Progenitor cell of endocrine pancreas (in vitro differentiated cells): ENCODE measurements around the gene TEDC1. TPM values are rescaled to one million over a fixed set of nuclear protein-coding genes. Genes with fewer than 3 reads are reported as not detected.

Source experiments
- DNase-seq: peaks from one replicate; pipeline ENCODE4 v3.0.0; 2021; ENCODE audit warnings: low spot score; ENCODE audit not compliant: unreplicated experiment
- H3K27ac Mint-ChIP-seq: 2 replicates; pipeline ENCODE4 v1.8.0; 2021; ENCODE audit warnings: mild to moderate bottlenecking, moderate library complexity, mixed read lengths
- H3K27me3 Mint-ChIP-seq: 2 replicates; pipeline ENCODE4 v1.8.0; 2021; ENCODE audit warnings: mixed read lengths
- H3K36me3 Mint-ChIP-seq: 2 replicates; pipeline ENCODE4 v1.8.0; 2022; ENCODE audit warnings: mixed read lengths; ENCODE audit not compliant: insufficient read depth
- H3K4me1 Mint-ChIP-seq: 2 replicates; pipeline ENCODE4 v1.8.0; 2021; ENCODE audit warnings: low read depth, mixed read lengths
- H3K4me3 Mint-ChIP-seq: 2 replicates; pipeline ENCODE4 v1.8.0; 2021; ENCODE audit warnings: low read depth, mild to moderate bottlenecking, moderate library complexity, mixed read lengths
- H3K9me3 Mint-ChIP-seq: 2 replicates; pipeline ENCODE4 v1.8.0; 2021; ENCODE audit warnings: low read depth, mixed read lengths
- total RNA-seq: library from RNA; stranded (reverse); gene quantifications from 2 replicates; pipeline ENCODE4 v1.2.1, GENCODE V29; 2021
- TF ChIP-seq, protein P1 (sequence below): fragments of 200-600 bp; sonication (generic); IDR thresholded peaks from one replicate; pipeline ENCODE4 v1.5.0; 2021; ENCODE audit warnings: antibody characterized with exemption, mild to moderate bottlenecking; ENCODE audit not compliant: unreplicated experiment

The TEDC1 gene
- total RNA-seq, 1 donor from 2014 or later = 20.5 TPM

DNA sequence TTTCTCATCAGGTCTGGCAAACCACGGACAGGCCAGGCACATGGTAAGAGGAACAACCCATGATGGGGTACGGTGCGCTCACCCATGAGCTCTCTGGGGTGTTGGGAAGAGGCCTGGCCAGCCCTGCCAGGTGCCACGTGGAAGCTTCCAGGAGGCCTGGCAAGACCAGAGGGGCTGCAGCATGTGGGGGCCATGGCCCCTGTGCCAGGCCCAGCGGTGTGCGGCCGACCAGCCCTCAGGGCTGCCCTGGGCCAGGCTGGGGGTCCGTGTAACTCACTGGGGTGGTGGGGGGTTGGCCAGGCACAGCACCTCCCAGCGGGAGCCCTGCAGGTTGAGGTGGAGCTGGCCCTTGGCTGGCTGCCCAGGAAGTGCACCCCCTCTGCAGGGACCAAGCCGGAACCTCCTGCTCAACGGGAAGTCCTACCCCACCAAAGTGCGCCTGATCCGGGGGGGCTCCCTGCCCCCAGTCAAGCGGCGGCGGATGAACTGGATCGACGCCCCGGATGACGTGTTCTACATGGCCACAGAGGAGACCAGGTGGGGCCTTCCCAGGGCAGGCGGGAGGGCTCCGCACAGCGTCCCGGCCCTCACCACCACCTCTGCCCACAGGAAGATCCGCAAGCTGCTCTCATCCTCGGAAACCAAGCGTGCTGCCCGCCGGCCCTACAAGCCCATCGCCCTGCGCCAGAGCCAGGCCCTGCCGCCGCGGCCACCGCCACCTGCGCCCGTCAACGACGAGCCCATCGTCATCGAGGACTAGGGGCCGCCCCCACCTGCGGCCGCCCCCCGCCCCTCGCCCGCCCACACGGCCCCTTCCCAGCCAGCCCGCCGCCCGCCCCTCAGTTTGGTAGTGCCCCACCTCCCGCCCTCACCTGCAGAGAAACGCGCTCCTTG, 21.3 kb upstream of the TEDC1 start:
- H3K9me3 Mint-ChIP-seq = no peaks in the 10 kb centered on the region
- no peaks in the 10 kb centered on the region for H3K27me3 Mint-ChIP-seq
- H3K4me3 Mint-ChIP-seq = no peak overlapping the region
- TF ChIP-seq, protein P1, sequence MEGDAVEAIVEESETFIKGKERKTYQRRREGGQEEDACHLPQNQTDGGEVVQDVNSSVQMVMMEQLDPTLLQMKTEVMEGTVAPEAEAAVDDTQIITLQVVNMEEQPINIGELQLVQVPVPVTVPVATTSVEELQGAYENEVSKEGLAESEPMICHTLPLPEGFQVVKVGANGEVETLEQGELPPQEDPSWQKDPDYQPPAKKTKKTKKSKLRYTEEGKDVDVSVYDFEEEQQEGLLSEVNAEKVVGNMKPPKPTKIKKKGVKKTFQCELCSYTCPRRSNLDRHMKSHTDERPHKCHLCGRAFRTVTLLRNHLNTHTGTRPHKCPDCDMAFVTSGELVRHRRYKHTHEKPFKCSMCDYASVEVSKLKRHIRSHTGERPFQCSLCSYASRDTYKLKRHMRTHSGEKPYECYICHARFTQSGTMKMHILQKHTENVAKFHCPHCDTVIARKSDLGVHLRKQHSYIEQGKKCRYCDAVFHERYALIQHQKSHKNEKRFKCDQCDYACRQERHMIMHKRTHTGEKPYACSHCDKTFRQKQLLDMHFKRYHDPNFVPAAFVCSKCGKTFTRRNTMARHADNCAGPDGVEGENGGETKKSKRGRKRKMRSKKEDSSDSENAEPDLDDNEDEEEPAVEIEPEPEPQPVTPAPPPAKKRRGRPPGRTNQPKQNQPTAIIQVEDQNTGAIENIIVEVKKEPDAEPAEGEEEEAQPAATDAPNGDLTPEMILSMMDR = no peak
- H3K36me3 Mint-ChIP-seq = peaks cover 1% of the 10 kb centered on the region
- H3K4me1 Mint-ChIP-seq = no peaks in the 10 kb centered on the region
- DNase-seq = no peak
- H3K27ac Mint-ChIP-seq = no peak overlapping the region

DNA sequence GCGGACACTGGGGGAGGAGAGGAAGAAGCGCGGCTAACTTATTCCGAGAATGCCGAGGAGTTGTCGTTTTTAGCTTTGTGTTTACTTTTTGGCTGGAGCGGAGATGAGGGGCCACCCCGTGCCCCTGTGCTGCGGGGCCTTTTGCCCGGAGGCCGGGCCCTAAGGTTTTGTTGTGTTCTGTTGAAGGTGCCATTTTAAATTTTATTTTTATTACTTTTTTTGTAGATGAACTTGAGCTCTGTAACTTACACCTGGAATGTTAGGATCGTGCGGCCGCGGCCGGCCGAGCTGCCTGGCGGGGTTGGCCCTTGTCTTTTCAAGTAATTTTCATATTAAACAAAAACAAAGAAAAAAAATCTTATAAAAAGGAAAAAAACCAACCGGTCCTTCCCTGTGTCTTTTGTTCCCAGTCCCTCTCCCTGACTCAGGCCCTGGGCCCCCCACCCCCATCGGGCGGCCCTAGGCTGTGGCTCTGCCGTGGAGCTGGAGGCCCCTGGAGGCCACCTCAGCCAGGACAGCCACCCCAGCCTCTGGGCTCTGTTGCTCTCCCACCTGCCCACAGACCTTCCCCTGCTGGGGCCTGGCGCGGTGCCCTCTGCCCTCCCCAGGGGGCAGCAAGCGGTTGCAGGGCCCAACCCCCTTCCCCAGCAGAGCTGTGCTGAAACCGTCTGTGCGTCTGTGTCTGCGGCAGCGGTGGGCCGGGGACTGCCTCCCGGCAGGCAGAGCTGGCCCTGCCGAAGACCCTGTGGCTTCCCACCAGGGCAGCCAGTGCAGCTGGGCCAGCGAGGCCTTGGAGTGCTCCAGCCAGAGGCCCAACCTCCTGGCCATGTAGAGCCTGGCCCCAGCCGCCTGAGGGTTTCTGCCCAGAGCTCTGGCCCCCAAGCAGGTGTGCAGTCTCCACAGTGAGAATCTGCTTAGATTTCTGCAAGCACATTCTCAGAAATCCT, 20.4 kb upstream of the TEDC1 start:
- Mint-ChIP-seq H3K4me1 (no peaks in the 10 kb centered on the region), H3K27me3 (no peaks in the 10 kb centered on the region), H3K36me3 (peaks cover 1% of the 10 kb centered on the region), H3K27ac (no peak overlapping the region), H3K9me3 (no peaks in the 10 kb centered on the region), H3K4me3 (no peak overlapping the region)
- DNase-seq = no peak
- TF ChIP-seq, protein P1 = no peak

DNA sequence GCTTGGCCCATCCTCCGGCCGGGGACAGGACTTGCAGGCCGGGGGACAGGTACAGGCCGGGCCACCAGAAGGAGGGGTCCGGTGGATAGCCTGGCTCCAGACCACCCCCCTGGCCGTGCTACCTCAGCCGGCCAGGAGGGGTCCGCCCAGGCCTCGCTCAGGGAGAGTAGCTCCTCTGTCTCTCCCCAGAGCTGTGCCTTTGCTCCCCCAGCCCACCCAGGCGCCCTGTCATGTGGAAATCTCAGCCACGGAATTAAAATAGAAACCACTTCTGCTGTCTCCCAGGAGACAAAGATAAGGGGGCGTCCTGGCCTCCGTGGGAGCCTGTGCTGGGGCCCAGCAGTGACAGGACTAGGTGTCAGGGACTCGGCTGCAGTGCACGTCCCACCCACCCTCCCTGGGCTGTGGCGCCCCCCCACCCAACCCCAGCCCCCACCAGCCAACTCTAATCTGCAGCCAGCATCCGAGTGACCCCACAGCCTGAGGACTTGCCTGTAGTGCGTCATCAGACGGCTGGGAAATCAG, 19.7 kb upstream of the TEDC1 start:
- Mint-ChIP-seq H3K27me3 (no peaks in the 10 kb centered on the region), H3K9me3 (no peaks in the 10 kb centered on the region), H3K27ac (no peak overlapping the region), H3K36me3 (peaks cover 1% of the 10 kb centered on the region), H3K4me3 (no peak overlapping the region), H3K4me1 (no peaks in the 10 kb centered on the region)
- TF ChIP-seq, protein P1 = peak; percentile 33
- no peak for DNase-seq

DNA sequence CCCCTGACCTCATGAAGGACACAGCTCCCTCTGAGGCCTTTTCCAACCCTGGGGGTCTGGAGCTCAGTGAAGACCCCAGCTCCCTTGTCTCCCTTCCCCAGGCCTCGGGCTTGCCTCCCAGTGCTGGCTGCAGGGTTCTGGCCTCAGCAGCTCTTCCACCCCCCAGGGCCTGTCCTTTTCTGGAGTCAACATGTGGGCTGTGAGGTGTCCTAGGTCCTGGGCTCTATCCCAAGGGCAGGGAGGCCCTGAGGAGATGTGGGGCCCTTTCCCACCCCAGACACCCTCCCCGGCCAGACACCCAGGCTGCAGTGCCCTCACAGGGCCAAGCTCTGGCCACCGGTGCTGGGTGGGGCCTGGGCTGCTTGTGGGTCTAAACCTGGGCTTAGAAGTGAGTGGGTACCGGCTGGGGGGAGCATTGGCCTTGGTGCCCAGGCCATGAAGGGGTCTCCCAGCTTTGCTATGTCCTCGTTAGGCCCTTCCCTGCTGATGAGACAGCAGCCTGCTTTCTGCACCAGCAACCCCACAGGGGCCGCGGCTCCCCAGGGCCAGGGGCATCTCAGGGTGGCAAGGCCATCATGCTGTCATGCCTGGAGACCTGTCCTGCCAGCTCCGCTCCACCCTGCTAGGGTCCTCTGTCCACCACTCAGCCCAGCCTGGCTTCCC, 19.1 kb upstream of the TEDC1 start:
- no peak for DNase-seq
- no peaks in the 10 kb centered on the region for H3K27me3 Mint-ChIP-seq
- H3K36me3 Mint-ChIP-seq = peaks cover 1% of the 10 kb centered on the region
- H3K27ac Mint-ChIP-seq = no peak overlapping the region
- no peaks in the 10 kb centered on the region for H3K4me1 Mint-ChIP-seq
- H3K9me3 Mint-ChIP-seq = no peaks in the 10 kb centered on the region
- H3K4me3 Mint-ChIP-seq = no peak overlapping the region
- TF ChIP-seq, protein P1 = no peak
